ENCODE measurements around the gene NT5C3B.

DNA sequence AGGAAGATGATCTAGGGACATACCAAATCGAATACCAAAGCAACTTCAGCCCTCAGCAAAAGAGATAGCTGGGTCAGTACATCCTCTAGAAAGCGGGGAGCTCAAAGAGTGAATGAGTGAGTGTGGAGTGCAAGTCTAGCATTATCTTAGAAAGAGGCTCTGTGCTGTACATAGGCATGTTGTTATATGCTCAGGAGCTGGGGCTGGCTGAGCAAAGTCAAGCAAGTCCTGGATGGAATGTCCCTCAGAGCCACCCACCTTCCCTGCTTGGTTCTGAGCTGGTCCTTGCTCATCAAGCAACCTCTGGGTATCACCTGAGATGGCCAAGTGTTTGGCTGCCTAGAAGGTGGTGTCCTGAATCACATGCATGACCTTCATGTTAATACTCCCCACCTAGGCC is 34.1 kb upstream of the NT5C3B start:
- TF ChIP-seq GATA2 (IDR thresholded peaks at IDR 0.05; ENCODE audit: low read depth, low read length) (no peak), GATA3 (IDR thresholded peaks at IDR 0.05; ENCODE audit: low read depth, low read length) (no peak)

All from SH-SY5Y (cell line).